ENCODE results near the gene DTNBP1.

The DTNBP1 gene

DNA sequence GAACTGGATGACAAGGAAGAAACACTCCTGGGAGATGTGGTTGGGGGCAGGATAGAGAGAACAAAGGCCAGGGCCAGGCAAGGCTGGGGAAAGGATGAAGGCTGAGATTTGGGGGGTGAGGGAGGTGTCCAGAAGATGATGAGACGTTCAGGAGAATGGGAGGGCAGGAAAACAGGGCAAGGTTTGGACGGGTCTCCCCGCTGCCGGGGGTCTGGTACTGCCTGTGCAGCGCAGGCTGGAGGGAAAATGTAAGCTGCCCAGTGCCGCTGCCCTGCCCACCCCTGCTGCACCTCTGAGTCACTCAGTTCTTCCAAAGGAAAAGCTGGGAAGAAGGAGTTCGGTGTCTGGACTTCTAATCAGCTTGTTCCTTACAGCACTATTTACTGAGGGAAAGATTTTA is 130.9 kb downstream of the DTNBP1 start:
- no peak for DNase-seq (ENCODE audit: low spot score)

DNA sequence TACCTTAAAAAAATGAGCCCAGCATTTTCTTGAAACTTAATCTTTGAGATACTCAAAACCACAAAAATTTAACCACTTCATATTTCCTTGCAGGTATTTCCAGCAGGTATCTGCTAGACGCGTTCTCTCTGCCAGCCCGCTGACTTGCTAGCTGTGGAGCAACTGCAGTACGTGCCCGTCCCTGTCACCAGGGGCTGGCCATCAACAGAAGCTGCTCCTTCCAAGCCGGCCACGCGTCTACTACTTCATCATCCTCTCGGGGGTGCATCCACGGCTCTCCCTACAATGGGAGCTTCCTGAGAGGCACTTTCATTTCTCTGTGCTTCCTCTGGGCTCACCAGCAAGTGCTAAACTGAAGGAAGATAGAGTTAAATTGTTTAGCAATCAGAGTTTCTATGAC is 132.4 kb downstream of the DTNBP1 start:
- no peak for DNase-seq (ENCODE audit: low spot score)

DNA sequence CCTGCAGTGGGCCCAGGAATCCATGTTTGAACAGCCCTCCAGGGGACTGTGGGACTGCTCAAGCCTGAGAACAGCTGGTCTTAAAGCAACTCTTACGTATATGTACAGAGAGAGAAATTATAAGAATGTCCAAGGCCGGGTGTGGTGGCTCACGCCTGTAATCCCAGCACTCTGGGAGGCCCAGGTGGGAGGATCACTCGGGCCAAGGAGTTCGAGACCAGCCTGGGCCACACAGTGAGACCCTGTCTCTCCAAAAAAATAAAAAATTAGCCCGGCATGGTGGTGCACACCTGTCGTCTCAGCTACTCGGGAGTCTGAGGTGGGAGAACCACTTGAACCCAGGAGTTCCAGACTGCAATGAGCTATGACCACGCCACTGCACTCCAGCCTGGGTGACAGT is 134.0 kb downstream of the DTNBP1 start:
- no peak for DNase-seq (ENCODE audit: low spot score)

DNA sequence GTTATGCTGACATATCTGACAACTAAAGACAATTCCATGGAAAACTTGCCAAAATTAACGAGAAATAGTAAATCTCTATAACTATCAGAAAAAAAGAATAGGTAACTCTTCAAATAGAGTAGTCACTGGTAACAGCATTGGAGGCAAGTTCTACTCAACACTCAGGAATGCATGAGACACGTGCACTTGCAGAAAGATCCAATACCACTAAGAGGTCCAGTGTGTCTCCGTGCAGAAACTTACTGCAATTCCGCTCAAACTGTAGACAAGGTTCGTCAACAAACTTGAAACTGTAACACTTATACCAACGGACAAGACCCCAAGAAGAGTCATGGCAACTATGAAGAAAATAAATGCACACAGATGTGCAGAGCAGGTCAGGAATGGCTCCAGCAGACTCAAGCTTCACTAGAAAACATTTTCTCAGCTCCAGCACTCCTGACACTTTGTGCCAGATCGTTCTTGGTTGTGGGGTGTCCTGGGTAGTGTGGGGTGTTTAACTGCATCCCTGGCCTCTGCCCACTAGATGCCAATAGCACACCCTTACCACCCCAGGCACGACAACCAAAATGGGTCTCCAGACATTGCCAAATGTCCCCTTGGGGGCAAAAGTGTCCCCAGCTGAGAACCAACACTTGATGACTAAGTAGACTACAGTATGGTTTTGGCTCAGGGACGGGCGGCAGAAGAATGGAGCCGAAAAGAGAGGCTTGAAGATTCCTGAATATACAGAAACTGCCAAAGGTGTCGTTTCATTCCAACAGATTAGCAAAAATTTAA is 134.8 kb downstream of the DTNBP1 start:
- no peak for DNase-seq (ENCODE audit: low spot score)

DNA sequence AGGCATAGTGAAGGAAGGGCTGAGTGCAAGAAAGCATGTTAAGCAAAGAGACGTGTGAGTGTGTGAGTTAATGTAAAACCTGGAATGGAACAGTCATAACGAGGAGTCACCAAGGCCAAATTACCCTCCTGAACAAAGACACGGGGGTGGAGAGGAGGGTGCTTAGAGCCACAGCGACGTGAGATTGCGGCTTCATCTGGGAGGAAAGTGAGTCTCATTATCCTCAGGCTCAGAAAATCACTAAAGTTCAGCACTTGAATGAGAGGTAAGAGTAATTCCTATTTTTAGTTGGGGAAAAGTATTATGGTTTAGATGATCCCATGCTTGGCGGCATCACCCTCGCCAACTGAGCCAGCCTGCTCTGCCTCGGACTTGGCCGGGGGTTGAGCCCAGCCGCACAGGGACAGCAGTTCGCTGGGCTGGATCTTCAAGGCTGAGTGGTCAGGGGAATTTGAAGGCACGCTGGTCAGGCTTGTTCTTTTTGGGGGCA is 136.6 kb downstream of the DTNBP1 start:
- no peak for DNase-seq (ENCODE audit: low spot score)

DNA sequence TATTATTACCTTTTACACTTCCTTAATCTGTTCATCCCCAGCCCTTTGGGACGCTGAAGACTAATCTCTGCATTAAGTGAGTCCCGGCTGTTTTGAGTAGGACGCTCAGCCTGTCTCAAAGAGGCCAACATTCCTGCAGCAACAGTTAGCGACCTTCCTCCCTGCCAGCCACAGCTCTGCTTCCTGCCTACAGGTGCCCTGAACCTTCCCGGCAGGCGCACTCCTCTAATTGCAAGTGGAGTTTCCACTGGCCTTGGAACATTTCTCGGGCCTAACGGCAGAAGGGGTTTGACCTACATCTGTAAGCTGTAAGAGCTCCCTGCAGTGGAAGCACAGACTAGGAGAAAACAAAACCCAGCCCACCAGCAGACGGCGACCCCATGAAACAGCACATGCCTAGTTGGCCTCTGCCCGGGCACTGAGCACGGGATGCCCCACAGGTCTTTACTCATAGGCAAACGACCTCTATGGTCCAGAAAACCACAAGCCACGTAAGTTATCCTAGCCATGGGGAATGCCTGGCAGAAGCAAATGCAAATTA is 137.9 kb downstream of the DTNBP1 start:
- no peak for DNase-seq (ENCODE audit: low spot score)

DNA sequence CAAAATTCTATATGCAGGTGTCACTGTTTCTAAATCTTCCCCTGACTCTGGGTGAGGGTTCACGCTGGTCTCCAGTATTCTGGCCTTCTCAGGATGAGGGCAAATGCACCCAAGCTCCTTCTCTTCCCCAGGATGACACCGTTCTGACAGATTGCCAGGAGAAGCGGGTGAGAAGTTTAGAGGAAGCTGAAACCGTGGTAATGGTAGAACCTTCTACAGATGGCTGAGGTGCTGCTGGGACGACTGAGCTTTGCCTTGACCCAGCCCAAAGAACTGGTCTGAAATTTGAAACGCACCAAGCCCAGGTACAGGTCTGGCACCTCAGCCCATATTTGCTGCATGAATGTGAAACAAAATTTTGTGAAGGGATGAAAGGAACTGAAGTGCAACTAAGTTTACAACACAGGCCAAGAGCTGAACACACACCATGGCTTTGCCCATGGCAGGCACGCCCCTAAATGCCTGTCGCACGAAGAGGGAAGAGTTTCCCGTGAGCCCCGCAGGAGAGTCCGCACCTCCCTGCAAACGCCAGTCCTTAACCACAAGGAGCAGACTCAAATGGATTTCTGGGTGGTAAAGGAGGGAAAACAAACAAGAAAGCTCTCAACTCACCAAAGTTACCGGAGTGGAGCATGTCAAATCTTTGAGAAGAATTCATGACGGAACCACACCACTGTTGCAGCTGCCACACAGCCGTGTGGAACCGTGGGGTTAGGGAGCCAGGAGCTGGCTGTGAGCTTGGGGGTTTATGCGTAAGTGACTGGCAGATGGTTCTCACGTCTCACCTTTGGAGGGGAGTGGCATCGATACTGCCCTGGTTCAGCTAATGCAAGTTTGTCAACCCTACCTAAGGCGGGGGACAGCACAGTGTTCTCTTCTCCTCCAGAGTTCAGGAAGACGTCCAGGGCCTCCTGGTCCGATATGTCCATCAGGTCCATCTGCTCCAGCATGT is 138.9 kb downstream of the DTNBP1 start:
- DNase-seq (ENCODE audit: low spot score) = no peak

DNA sequence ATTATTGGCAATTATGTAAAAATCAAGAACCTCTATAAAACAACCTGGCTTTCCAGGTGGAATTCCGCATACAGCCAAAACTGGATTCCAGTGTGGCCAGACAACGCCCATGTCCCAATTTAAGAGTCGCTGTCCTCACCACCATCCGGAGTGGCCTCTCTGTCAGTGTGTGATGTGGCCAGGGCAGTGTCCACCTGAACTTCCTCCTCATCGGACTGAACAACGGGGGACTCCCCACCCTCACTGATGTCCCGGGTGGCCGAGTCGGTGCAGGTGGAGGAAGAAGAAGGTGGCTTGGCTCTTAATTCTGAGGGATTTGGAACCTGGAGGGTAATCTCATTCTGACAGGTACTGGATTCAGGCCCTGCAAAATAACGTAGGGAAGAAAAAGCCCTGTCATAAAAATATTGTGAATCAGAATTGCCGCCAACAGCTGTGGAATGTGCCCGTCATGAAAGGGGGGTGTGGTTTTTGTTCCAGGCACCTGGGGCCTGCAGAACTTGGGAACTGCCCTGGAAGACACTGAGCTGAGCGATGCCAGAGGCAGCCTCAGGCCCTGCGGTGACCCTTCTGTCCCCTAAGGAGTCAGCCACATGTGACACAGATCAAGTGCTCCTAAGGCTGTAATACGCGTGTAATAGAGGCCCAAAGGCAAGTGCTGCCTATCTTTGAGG is 139.8 kb downstream of the DTNBP1 start:
- no peak for DNase-seq (ENCODE audit: low spot score)

DNA sequence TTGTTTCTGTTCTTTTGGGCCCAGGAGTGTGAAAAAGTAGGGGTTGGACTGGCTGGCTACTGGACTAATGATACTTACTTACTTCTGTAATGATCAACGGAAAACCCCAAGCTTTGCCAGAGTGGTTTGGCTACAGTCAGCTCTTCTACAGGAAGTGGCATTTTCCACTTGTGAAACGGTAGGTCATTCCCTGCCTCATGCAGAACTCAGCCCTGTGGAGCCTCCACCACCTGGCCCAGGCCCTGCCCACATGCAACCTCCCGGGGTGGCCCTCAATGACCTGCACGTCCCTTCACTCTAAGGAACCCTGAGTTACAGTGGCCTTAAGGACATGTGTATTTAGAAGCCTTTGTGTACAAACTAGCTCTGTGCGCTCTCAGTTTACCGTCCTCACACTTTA is 140.4 kb downstream of the DTNBP1 start:
- no peak for DNase-seq (ENCODE audit: low spot score)

DNA sequence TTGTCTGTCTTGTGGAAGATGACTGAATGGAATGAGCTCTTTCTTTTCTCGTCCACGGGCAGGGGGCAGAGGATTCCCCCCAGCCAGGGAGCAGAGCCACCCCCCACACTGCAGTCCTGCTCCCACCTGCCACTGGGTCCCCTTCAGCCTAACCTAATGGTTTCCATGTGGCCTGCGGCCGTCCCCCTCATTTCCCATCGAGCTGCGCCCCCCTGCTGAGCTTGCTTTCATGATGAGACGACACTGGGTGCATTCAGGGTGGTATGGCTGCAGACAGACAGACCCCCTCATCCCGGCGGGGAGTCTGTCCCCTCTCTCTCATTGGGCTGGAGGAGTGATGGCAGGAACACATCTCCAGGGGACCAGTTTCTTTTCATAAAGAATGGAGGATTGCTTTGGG is 140.8 kb downstream of the DTNBP1 start:
- DNase-seq (ENCODE audit: low spot score) = no peak

DNA sequence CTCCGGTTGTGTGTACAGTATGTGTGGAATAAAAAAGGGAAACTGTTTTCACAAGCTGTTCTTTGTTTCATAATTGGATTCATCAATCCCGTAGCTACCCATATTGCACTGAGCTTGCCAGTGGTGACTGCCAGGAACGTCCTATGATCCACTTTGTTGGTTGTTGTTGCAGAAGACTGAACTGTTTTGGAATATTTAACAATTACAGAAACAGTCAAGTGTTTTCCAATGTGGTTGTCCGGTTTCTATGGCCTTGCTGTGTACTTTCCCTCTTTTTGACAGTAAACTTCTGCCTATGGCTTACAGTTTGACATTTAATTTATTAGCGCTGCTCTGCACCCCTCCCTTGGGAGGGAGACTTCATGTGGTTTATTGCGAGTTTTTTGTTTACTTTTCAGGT is 141.2 kb downstream of the DTNBP1 start:
- no peak for DNase-seq (ENCODE audit: low spot score)

DNA sequence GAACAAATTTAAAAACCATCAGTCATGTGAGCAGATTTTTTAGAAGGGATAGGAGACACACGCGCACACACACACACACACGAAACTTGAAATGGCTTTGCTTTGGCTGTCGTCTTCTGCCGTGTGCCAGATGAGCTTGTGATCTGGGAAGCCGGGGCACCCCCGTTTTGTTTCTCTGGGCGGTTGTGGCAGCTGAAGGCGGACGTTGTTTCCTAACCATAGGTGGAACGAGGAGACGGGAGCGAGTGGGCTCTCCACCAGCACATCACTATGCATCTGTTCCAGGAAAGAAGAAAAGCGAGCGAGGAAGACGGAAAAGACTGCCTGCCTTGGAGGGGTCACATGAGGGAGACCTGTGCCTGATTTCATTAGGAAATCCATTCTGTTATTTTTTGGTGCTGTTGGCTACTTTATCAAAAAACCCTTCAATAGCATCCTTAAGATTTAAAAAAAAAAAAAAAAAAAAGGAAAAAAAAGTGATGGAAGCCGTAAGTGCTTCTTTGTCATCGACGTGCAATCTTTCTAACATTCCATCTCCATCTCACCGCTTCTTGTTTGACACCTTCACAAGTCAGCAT is 142.1 kb downstream of the DTNBP1 start:
- no peak for DNase-seq (ENCODE audit: low spot score)

DNA sequence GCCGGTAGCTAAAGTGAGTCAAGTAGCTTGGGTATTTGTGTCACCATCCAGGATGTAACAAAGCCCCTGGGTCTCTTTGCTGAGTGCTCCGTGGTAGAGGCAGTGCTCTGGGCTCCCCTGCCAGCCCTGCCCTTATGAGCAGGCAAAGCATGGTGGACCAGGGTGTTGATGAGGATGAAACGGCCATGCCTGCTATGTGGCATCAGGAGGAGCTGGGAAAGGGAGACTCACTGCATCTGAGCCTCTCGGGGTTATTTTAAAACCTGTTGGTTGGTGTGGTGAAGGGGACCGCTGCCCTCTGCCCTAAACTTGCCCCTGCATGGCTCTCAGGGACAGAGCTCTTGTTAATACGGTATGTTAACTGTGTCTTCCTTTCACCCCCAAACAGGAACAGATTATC is 143.1 kb downstream of the DTNBP1 start:
- no peak for DNase-seq (ENCODE audit: low spot score)

DNA sequence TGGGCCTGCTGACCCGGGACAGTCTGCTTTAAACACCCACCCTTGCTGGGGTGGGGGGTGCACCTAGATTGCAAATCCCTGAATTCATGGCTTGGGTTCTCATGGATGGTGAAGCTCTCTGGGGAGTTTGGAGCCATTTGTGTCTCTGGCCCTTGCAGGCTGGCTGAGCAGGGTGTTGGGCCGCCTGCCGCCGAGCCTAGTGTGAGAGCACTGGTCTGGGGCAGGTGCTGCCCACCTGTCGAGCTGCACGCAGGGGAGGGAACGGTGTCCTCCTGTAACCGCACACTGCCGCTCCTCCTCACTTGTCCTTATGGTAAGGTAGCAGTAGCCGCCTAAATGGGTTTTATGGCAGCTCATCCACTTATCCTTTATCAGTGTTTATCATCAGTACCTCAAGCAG is 143.9 kb downstream of the DTNBP1 start:
- DNase-seq (ENCODE audit: low spot score) = no peak

DNA sequence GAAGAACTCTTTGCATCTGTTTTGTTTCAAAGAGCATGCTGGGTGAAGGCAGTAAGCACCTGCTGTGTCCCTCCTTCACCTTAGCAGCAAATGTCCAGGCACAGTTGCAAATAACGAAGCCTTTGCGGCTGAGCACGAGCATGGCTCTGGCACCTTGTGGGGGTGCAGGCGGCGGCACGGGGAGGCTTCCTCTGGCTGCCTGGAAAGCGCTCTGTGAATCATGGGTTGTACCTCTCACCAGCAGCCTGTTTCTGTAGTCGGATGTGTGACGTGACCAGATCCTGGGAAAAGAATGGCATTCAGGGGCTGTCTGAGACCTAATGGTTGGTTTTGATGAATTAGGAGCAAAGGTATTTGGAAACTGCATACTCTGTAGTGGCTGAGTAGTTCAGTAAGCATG is 144.8 kb downstream of the DTNBP1 start:
- no peak for DNase-seq (ENCODE audit: low spot score)

DNA sequence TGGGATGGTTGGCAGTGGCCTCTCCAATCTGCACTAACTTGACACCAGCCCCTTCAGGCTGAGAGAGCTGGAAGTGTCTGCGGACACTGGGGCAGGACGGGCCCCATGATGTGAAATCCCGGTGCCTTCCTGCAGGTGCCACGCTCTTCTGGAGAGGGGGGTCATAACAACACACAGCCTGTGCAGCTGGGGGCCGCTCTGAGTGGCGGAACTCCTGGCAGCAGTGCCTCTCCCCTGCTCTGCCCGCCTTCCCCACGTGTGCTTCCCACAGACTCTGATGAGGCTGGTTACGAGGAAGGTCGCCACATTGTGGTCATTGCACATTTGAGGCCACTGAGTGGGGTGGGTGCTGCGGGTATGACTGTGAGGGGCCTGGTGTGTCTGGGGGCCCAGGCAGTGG is 145.2 kb downstream of the DTNBP1 start:
- DNase-seq (ENCODE audit: low spot score) = no peak

DNA sequence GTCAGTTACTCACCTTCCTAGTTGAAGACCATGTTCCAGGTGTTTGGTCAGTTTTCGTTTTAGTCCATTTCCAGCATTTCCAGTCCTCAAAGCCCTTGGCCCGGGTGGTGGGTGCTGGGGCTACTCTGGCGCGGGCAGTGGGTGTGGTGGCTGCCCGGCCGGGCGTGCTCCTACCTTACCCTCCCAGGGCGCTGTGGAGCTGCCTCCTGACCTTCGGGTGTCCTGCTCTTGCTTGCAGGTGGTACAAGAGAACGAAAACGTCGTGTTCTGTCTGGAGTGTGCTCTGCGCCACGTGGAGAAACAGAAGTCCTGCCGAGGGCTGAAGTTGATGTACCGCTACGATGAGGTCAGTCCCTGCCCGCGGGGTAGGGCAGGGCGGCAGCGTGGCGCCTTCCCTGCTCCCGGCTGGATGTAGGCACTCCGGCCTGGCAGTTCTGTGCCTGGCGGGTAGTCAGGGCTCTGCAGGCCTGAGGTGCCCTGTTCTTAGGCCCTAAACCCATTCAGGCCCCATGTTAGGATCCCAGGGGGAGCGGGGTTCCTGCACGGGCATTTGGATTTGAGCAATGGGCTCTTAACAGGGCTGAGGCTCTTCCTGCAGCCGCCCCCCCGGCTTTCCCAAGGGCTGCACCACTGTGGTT is 145.8 kb downstream of the DTNBP1 start:
- DNase-seq (ENCODE audit: low spot score) = no peak

DNA sequence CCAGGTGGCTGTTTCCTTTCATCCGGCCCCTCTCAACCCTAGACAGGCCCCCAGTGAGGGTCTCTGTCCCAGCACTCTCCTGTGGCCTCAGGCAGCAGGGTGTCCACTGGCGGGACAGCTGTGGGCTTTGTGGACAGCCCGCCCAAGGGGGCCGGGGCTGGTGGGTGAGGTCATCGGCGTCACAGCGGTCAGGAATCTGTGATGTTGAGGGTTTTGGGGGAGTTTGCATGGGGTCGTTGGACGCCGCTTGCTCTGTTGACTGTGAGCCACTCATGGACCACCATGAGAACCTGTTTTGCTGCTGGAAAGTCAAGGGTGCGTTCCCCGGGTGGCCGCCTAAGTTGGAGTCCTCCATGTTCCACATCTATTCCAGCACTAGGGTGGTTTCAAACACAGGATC is 146.4 kb downstream of the DTNBP1 start:
- DNase-seq (ENCODE audit: low spot score) = no peak

DNA sequence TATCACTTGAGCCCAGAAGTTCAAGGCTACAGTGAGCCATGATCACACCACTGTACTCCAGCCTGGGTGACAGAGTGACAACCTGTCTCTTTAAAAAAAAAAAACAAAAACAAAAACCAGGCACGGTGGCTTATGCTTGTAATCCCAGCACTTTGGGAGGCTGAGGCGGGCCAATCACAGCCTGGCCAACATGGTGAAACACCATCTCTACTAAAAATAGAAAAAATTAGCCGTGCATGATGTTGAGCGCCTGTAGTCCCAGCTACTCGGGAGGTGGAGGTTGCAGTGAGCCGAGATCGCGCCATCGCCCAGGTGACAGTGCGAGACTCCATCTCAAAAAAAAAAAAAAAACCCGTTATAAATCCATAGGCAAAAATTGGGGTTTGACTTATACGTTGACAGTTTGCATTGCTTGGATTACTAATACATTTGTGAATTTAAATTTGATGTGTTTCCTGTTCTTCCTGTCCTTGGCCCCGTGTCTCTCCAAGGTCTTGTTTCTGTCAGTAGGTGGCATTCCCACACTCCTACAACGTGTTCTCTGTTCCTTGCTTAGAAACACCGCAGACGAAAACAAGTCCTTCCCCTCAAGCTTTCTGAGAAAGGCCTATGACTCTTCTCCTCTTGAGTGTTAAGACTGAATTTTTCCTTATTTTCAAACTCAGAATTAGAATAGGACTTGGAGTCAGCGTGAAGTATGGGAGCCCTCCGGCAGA is 147.0 kb downstream of the DTNBP1 start:
- DNase-seq (ENCODE audit: low spot score) = no peak

DNA sequence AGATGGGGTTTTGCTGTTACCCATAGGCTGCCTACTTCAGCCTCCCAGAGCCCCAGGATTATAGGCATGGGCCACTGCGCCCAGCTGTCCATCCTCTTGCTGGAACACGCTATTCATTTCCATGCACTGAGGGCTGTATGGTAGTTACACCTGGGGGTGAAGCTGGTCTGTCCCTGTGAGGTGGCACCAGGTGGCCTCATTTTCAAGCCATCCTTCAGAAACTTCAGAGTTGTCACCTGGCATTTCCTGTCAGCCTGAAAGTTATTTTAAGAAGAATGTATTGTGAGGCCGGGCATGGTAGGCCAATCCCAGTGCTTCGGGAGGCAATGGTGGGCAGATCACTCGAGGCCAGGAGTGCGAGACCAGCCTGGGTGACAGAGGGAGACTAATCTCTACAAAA is 147.6 kb downstream of the DTNBP1 start:
- DNase-seq (ENCODE audit: low spot score) = no peak
